HG02943 (cell line): ENCODE measurements around the gene AATK.

Experiments
- ATAC-seq: cut with Tn5 transposase; IDR thresholded peaks from one replicate; pipeline ENCODE4 v1.9.1; 2021; ENCODE audit warnings: mild to moderate bottlenecking, low read depth, moderate library complexity; ENCODE audit not compliant: unreplicated experiment

The AATK gene

GRCh38 chr17:81183807-81184206, 17.8 kb upstream of the AATK start:
- no peak for ATAC-seq

GRCh38 chr17:81183316-81183715, 17.3 kb upstream of the AATK start:
- no peak for ATAC-seq

GRCh38 chr17:81182596-81182995, 16.6 kb upstream of the AATK start:
- ATAC-seq, result no peak

- no peak for ATAC-seq
Measured at GRCh38 chr17:81181811-81182185, 15.8 kb upstream of the AATK start.

GRCh38 chr17:81180836-81181810, 15.1 kb upstream of the AATK start:
- no peak for ATAC-seq

GRCh38 chr17:81179861-81180260, 13.8 kb upstream of the AATK start:
- no peak for ATAC-seq

GRCh38 chr17:81179220-81179619, 13.2 kb upstream of the AATK start:
- ATAC-seq, result no peak

- no peak for ATAC-seq
Measured at GRCh38 chr17:81178136-81179091, 12.4 kb upstream of the AATK start.

GRCh38 chr17:81176666-81177065, 10.6 kb upstream of the AATK start:
- no peak for ATAC-seq

GRCh38 chr17:81173762-81174155, 7.7 kb upstream of the AATK start:
- no peak for ATAC-seq

- no peak for ATAC-seq
Measured at GRCh38 chr17:81173052-81173761, 7.2 kb upstream of the AATK start.

GRCh38 chr17:81171941-81172340, 5.9 kb upstream of the AATK start:
- ATAC-seq, result no peak

- no peak for ATAC-seq
Measured at GRCh38 chr17:81170727-81171494, 4.9 kb upstream of the AATK start.

- ATAC-seq, result no peak
Measured at GRCh38 chr17:81169870-81170309, 3.9 kb upstream of the AATK start.

GRCh38 chr17:81167638-81168037, 1.6 kb upstream of the AATK start:
- ATAC-seq, result no peak

- ATAC-seq, result no peak
Measured at GRCh38 chr17:81167194-81167524, 1.1 kb upstream of the AATK start.

GRCh38 chr17:81165246-81166032, 582 bp downstream of the AATK start, which contains the start of gene PVALEF:
Gene PVALEF (plus strand): TSS chr17:81165507. CDS start chr17:81181227, 15,720 bp downstream.
- no peak for ATAC-seq

- ATAC-seq, result no peak
Measured at GRCh38 chr17:81164371-81165245, 1.4 kb downstream of the AATK start.
